Upper lobe of left lung (tissue), 4 donors: Measurements from ENCODE around the gene PRKCQ.

ENCODE experiments used
- CTCF ChIP-seq, 6 experiments: fragments of 450-650 bp in 4 of 6; fragments of 200-600 bp in 2 of 6; sonication (generic) in 2 of 6; IDR thresholded peaks; one replicate each; pipeline ENCODE4 v1.5.1; 2016 to 2019; ENCODE audit warnings: antibody characterized with exemption in 6 of 6
- EP300 ChIP-seq, 4 donors: sonication (generic); formaldehyde crosslinking; IDR thresholded peaks; one replicate each; pipeline ENCODE4 v1.5.1; 2017; ENCODE audit warnings: antibody characterized with exemption in 4 of 4, control low read depth in 2 of 4
- POLR2A ChIP-seq, 4 donors: fragments of 450-650 bp; IDR thresholded peaks; one replicate each; pipeline ENCODE4 v1.5.1; 2016 to 2017; ENCODE audit warnings: antibody characterized with exemption in 4 of 4, mild to moderate bottlenecking in 2 of 4
- POLR2AphosphoS5 ChIP-seq, 2 donors: sonication (generic); formaldehyde crosslinking; IDR thresholded peaks; one replicate each; pipeline ENCODE4 v1.5.1; 2017; ENCODE audit warnings: antibody characterized with exemption in 2 of 2

GRCh38 chr10:6602700-6603084 is 22.6 kb upstream of the PRKCQ start:
- TF ChIP-seq EP300 (IDR thresholded peaks at IDR 0.05) (no peak), CTCF (IDR thresholded peaks at IDR 0.05) (no peak), POLR2AphosphoS5 (IDR thresholded peaks at IDR 0.05) (no peak), POLR2A (IDR thresholded peaks at IDR 0.05) (no peak)
